HepG2 (cell line): ENCODE data around the gene MYOCOS. TPM values are rescaled to one million over a fixed set of nuclear protein-coding genes. Genes with fewer than 3 reads are reported as not detected.

ENCODE experiments used
- ATAC-seq: fragments of 200-7000 bp; cut with Tn5 transposase; 3 replicates; pipeline ENCODE4 v1.9.1; 2020; ENCODE audit warnings: mild to moderate bottlenecking, moderate library complexity
- BruUV-seq: library from RNA; stranded (reverse); fragments of 400-500 nt; replicated peaks from 2 replicates; lab custom pipeline; 2021; lab: Mats Ljungman, UMichigan
- CTCF ChIA-PET: fragments of 300-600 bp; formaldehyde crosslinking; extraction: SDS; loops from one replicate; lab custom pipeline; 2021; ENCODE audit warnings: low total read pairs, inconsistent platforms, low intra/inter-chr PET ratio; lab: Yijun Ruan, JAX
- POLR2A ChIA-PET: fragments of 350-600 bp; sonication (Branson Sonifier 250); formaldehyde crosslinking; loops from one replicate; lab custom pipeline; 2020; ENCODE audit warnings: antibody characterized with exemption, inconsistent platforms; lab: Yijun Ruan, JAX
- DNase-seq: peaks from one replicate; pipeline ENCODE4 v3.0.0-alpha.2; 2015; ENCODE audit warnings: low spot score
- FAIRE-seq: peaks from 3 replicates; lab custom pipeline; 2011; peaks lifted over from hg19 to GRCh38; lab: Jason Lieb, UNC
- H2AFZ ChIP-seq: one replicate; pipeline ENCODE4 v1.6.1; 2011; ENCODE audit warnings: low read length, inconsistent platforms
- H3K27ac ChIP-seq: fragments of 300-600 bp; 3 replicates; pipeline ENCODE4 v1.8.0; 2011; ENCODE audit warnings: mixed run types, mild to moderate bottlenecking, mixed read lengths, low read length, inconsistent platforms; ENCODE audit not compliant: insufficient read depth; ENCODE audit errors: extremely low read length
- H3K27me3 ChIP-seq, 2 experiments: fragments of 200-600 bp in 1 of 2; 2 replicates in 1 of 2; 3 replicates in 1 of 2; pipeline versions ENCODE4 v1.6.0 to v1.8.0; 2011; ENCODE audit warnings: low read length in 2 of 2, mild to moderate bottlenecking in 2 of 2, moderate library complexity in 2 of 2, inconsistent platforms in 1 of 2; ENCODE audit not compliant: insufficient read depth in 2 of 2, control insufficient read depth in 1 of 2
- H3K36me3 ChIP-seq, 2 experiments: fragments of 200-600 bp in 1 of 2; replicated peaks in 1 of 2; 2 replicates in 1 of 2; 3 replicates in 1 of 2; pipeline versions ENCODE4 v1.5.1 to v1.8.0; 2011; ENCODE audit warnings: low read length in 2 of 2, inconsistent platforms in 1 of 2; ENCODE audit not compliant: insufficient read depth in 2 of 2, control insufficient read depth in 1 of 2
- H3K4me1 ChIP-seq: 2 replicates; pipeline ENCODE4 v1.5.1; 2012; ENCODE audit warnings: low read length, inconsistent platforms; ENCODE audit not compliant: insufficient read depth
- H3K4me2 ChIP-seq: 2 replicates; pipeline ENCODE4 v1.6.0; 2011; ENCODE audit warnings: low read depth, low read length, inconsistent platforms
- H3K4me3 ChIP-seq, 3 experiments: fragments of 200-600 bp in 1 of 3; sonication (generic), shearing (Covaris generic) in 1 of 3; replicated peaks in 1 of 3; 2 replicates each; pipeline ENCODE4 v1.5.1; 2011 to 2016; ENCODE audit warnings: low read length in 3 of 3, inconsistent platforms in 2 of 3, low read depth in 2 of 3, mild to moderate bottlenecking in 2 of 3, control low read depth in 1 of 3, mixed read lengths in 1 of 3; ENCODE audit not compliant: insufficient read depth in 1 of 3
- H3K79me2 ChIP-seq: one replicate; pipeline ENCODE4 v1.6.1; 2011; ENCODE audit warnings: low read length, inconsistent platforms; ENCODE audit not compliant: insufficient read depth
- H3K9ac ChIP-seq: 2 replicates; pipeline ENCODE4 v1.6.0; 2011; ENCODE audit warnings: mild to moderate bottlenecking, low read depth, low read length, inconsistent platforms; ENCODE audit not compliant: insufficient read depth
- H3K9me3 ChIP-seq: 2 replicates; pipeline ENCODE4 v1.5.1; 2012; ENCODE audit warnings: mild to moderate bottlenecking, low read length
- H4K20me1 ChIP-seq: 2 replicates; pipeline ENCODE4 v1.6.0; 2011; ENCODE audit warnings: inconsistent platforms, mild to moderate bottlenecking, low read length, moderate library complexity; ENCODE audit not compliant: insufficient read depth
- ESRRA ChIP-seq: sonication (generic); formaldehyde crosslinking; IDR thresholded peaks from 2 replicates; pipeline ENCODE4 v1.5.1; 2020; ENCODE audit warnings: mild to moderate bottlenecking, low read depth, missing genetic modification reagents
- FOXM1 ChIP-seq: sonication (generic); formaldehyde crosslinking; IDR thresholded peaks from 2 replicates; pipeline ENCODE4 v1.5.0; 2020; ENCODE audit warnings: missing genetic modification reagents
- GPBP1L1 ChIP-seq: sonication (generic); formaldehyde crosslinking; IDR thresholded peaks from 2 replicates; pipeline ENCODE4 v1.5.0; 2020; ENCODE audit warnings: mild to moderate bottlenecking, missing genetic modification reagents
- IKZF1 ChIP-seq: fragments of 450-650 bp; IDR thresholded peaks from 2 replicates; pipeline ENCODE4 v1.7.1; 2016
- LCORL ChIP-seq, 2 experiments: fragments of 450-650 bp in 1 of 2; sonication (generic) in 1 of 2; formaldehyde crosslinking in 1 of 2; IDR thresholded peaks; 2 replicates each; pipeline versions ENCODE4 v1.5.0 to v1.6.1; 2017 to 2020; ENCODE audit warnings: antibody characterized with exemption in 1 of 2, missing genetic modification reagents in 1 of 2
- RARG ChIP-seq: sonication (generic); formaldehyde crosslinking; IDR thresholded peaks from 2 replicates; pipeline ENCODE4 v1.4.0; 2020; ENCODE audit warnings: low read depth, mild to moderate bottlenecking, missing genetic modification reagents
- RBFOX2 ChIP-seq: fragments of 200-400 bp; formaldehyde crosslinking; IDR thresholded peaks from 2 replicates; pipeline ENCODE4 v1.6.1; 2017; ENCODE audit warnings: low read depth, mild to moderate bottlenecking, low read length
- SIX1 ChIP-seq: sonication (generic); formaldehyde crosslinking; IDR thresholded peaks from 2 replicates; pipeline ENCODE4 v1.4.0; 2020; ENCODE audit warnings: missing genetic modification reagents, borderline replicate concordance
- STAT5B ChIP-seq: sonication (generic); formaldehyde crosslinking; IDR thresholded peaks from 2 replicates; pipeline ENCODE4 v1.4.0; 2020; ENCODE audit warnings: missing genetic modification reagents
- YEATS4 ChIP-seq: sonication (generic); formaldehyde crosslinking; IDR thresholded peaks from 2 replicates; pipeline ENCODE4 v1.4.0; 2020; ENCODE audit warnings: missing genetic modification reagents, borderline replicate concordance
- ZNF12 ChIP-seq: sonication (generic); formaldehyde crosslinking; IDR thresholded peaks from 2 replicates; pipeline ENCODE4 v1.5.0; 2020; ENCODE audit warnings: missing genetic modification reagents
- ZNF121 ChIP-seq: sonication (generic); formaldehyde crosslinking; IDR thresholded peaks from 2 replicates; pipeline ENCODE4 v1.5.0; 2020; ENCODE audit warnings: mild to moderate bottlenecking, missing genetic modification reagents
- ZNF616 ChIP-seq: sonication (generic); formaldehyde crosslinking; IDR thresholded peaks from 2 replicates; pipeline ENCODE4 v1.5.0; 2020; ENCODE audit warnings: low read depth, mild to moderate bottlenecking, missing genetic modification reagents
- ZNF746 ChIP-seq: sonication (generic); formaldehyde crosslinking; IDR thresholded peaks from 2 replicates; pipeline ENCODE4 v1.8.0; 2022; ENCODE audit warnings: mild to moderate bottlenecking, missing genetic modification reagents
- ZNF768 ChIP-seq: sonication (generic); formaldehyde crosslinking; IDR thresholded peaks from 2 replicates; pipeline ENCODE4 v1.4.0; 2020; ENCODE audit warnings: missing genetic modification reagents
- ZSCAN12 ChIP-seq: sonication (generic); formaldehyde crosslinking; IDR thresholded peaks from 2 replicates; pipeline ENCODE4 v1.9.0; 2021; ENCODE audit warnings: mild to moderate bottlenecking, missing genetic modification reagents
- WGBS: methylation state at CpG from one replicate; pipeline ENCODE4 v1.1.6; 2017; ENCODE audit warnings: low lambda C conversion rate; 5-methylcytosine and 5-hydroxymethylcytosine counted together
- in situ Hi-C: cut with HindIII; loops from 2 replicates; pipeline ENCODE4 v1.10.0; 2017; ENCODE audit warnings: low pct_unique_long_range_greater_than_20kb; ENCODE audit not compliant: extremely low pct_ligation_motif_present
- intact Hi-C: fragments of 100-400 bp; cut with micrococcal nuclease; formaldehyde crosslinking; loops from one replicate; pipeline ENCODE4 v1.10.0; 2022; ENCODE audit not compliant: unreplicated experiment
- polyA plus RNA-seq, 8 experiments: library from polyadenylated mRNA; depleted of rRNA in 3 of 8; stranded (reverse) in 7 of 8; unstranded in 1 of 8; fragments of >200 nt; fragmentation: Illumina TruSeq in 4 of 8; extraction: Trizol in 4 of 8; gene quantifications; 2 replicates each; pipeline versions ENCODE4 v1.2.1 to v1.2.3, GENCODE V29; 2011 to 2016; ENCODE audit warnings: low read depth in 4 of 8, missing spikeins in 1 of 8, mixed read lengths in 1 of 8; ENCODE audit not compliant: insufficient read depth in 1 of 8
- total RNA-seq, 5 experiments: library from RNA; depleted of rRNA; stranded (reverse); fragments of >200 nt; fragmentation: Illumina TruSeq; extraction: Trizol; gene quantifications; 2 replicates each; pipeline ENCODE4 v1.2.3, GENCODE V29; 2016; ENCODE audit warnings: low read depth in 1 of 5

The MYOCOS gene
- total and polyA plus RNA-seq, 2 of the 13 experiments (the other 11 are each of a cell fraction or from before 2014, with no cell fraction given) = not detected

GRCh38 chr1:171645553-171646248, 23.7 kb downstream of the MYOCOS start:
- ATAC-seq (peak; percentile 16; the same call in 2 of the 3 replicates), DNase-seq (no peak)
- POLR2A ChIA-PET = interaction anchor here (1.3 kb wide), 1 partner anchor 96 kb away, joined by 4 read pairs; the partner anchor contains the start of gene VAMP4

GRCh38 chr1:171646249-171646560, 24.2 kb downstream of the MYOCOS start:
- Histone ChIP-seq H3K9me3 (no peaks in the 10 kb centered on the region), H3K27ac (no peak overlapping the region), H2AFZ (no peak overlapping the region), H3K4me1 (peaks cover 8% of the 10 kb centered on the region; the same call in 1 of the 2 replicates), H3K4me3 (no peak overlapping the region), H3K36me3 (no peaks in the 10 kb centered on the region), H3K9ac (no peak overlapping the region), H3K27me3 (no peaks in the 10 kb centered on the region), H3K79me2 (no peaks in the 10 kb centered on the region), H4K20me1 (no peaks in the 10 kb centered on the region), H3K4me2 (no peak overlapping the region)
- TF ChIP-seq IKZF1 = no peak
- TF ChIP-seq ZNF121 (CRISPR knock-in tag) = no peak
- TF ChIP-seq ESRRA (CRISPR knock-in tag) = no peak
- no peak for TF ChIP-seq ZNF746
- TF ChIP-seq GPBP1L1 (CRISPR knock-in tag) = no peak
- no peak for TF ChIP-seq FOXM1 (CRISPR knock-in tag)
- no peak for TF ChIP-seq RBFOX2
- no peak for TF ChIP-seq YEATS4 (CRISPR knock-in tag)
- no peak for TF ChIP-seq RARG (CRISPR knock-in tag)
- TF ChIP-seq ZNF12 = no peak
- no peak for TF ChIP-seq STAT5B
- no peak for TF ChIP-seq SIX1 (CRISPR knock-in tag)
- TF ChIP-seq ZNF616 = no peak
- TF ChIP-seq ZSCAN12 (CRISPR knock-in tag) = no peak
- 30% methylated on average over 1 of the region's 1 CpG for WGBS
- ATAC-seq = no peak
- no peak for FAIRE-seq
- in situ Hi-C loops = loop anchor here (10.0 kb wide), 2 partner anchors 69 to 339 kb away; no protein-coding TSS in a partner anchor
- no peak for DNase-seq
- intact Hi-C loops = loop anchor here (10.0 kb wide), 1 partner anchor 139 kb away; the partner anchor contains the start of gene METTL13
- BruUV-seq = no TSS peak
- CTCF ChIA-PET = no interaction called here
- POLR2A ChIA-PET = no interaction called here

More at GRCh38 chr1:171645553-171646248, 23.7 kb downstream of the MYOCOS start:
- TF ChIP-seq LCORL (IDR thresholded peaks at IDR 0.05) (no peak), LCORL (CRISPR knock-in tag; IDR thresholded peaks at IDR 0.05) (no peak), ZNF768 (CRISPR knock-in tag) (0 out of 2 replicates have a peak, but pooled peaks have one; percentile 84)
- CTCF ChIA-PET = interaction anchor here (1.8 kb wide), 1 partner anchor 69 kb away, joined by 18 read pairs; no protein-coding TSS in a partner anchor
- peak overlapping the region; percentile 82 for H3K4me2 ChIP-seq
- 33% methylated on average over 8 of the region's 8 CpGs for WGBS
- FAIRE-seq = no peak
- in situ Hi-C loops (loop anchor here (10.0 kb wide), 2 partner anchors 69 to 339 kb away; no protein-coding TSS in a partner anchor), intact Hi-C loops (loop anchor here (1.0 to 10.0 kb wide), 4 partner anchors 71 to 339 kb away; partner anchors contain the start of genes METTL13 and VAMP4)
- no peaks in the 10 kb centered on the region for H4K20me1 ChIP-seq
- no peaks in the 10 kb centered on the region for H3K79me2 ChIP-seq
- peak overlapping the region; percentile 12 to 73 (median 49); a peak in 4 of 6 replicates for H3K4me3 ChIP-seq
- no TSS peak for BruUV-seq
- H3K9ac ChIP-seq = peak overlapping the region; percentile 38; the same call in 1 of the 2 replicates
- H3K27ac ChIP-seq = no peak overlapping the region
- H3K27me3 ChIP-seq = no peaks in the 10 kb centered on the region
- no peaks in the 10 kb centered on the region for H3K9me3 ChIP-seq
- H3K36me3 ChIP-seq = no peaks in the 10 kb centered on the region
- peaks cover 8% of the 10 kb centered on the region; the same call in 1 of the 2 replicates for H3K4me1 ChIP-seq
- H2AFZ ChIP-seq = peak overlapping the region; percentile 79
